Neural progenitor cell (in vitro differentiated cells): Measurements from ENCODE around the gene ZNF610. TPM values are rescaled to one million over a fixed set of nuclear protein-coding genes. Genes with fewer than 3 reads are reported as not detected.

Experiments
- DNase-seq: peaks from one replicate; pipeline ENCODE4 v3.0.0-alpha.2; 2016; ENCODE audit warnings: low spot score
- H2AFZ ChIP-seq: fragments of 200-600 bp; sonication (generic); replicated peaks from 2 replicates; pipeline ENCODE4 v1.6.1; 2016; ENCODE audit warnings: antibody characterized with exemption
- H3F3A ChIP-seq: fragments of 200-600 bp; sonication (generic); 2 replicates; pipeline ENCODE4 v1.6.1; 2016; ENCODE audit warnings: antibody characterized with exemption, low read depth
- H3K27ac ChIP-seq: fragments of 200-600 bp; sonication (generic); 2 replicates; pipeline ENCODE4 v1.5.1; 2016; ENCODE audit warnings: mild to moderate bottlenecking
- H3K27me3 ChIP-seq: fragments of 200-600 bp; sonication (generic); 2 replicates; pipeline ENCODE4 v1.6.1; 2016; ENCODE audit warnings: mild to moderate bottlenecking, moderate library complexity
- H3K36me3 ChIP-seq: fragments of 200-600 bp; sonication (generic); 2 replicates; pipeline ENCODE4 v1.5.1; 2016
- H3K4me1 ChIP-seq: fragments of 200-600 bp; sonication (generic); 2 replicates; pipeline ENCODE4 v1.6.1; 2016; ENCODE audit warnings: mixed run types
- H3K4me2 ChIP-seq: fragments of 200-600 bp; sonication (generic); 2 replicates; pipeline ENCODE4 v1.6.1; 2016
- H3K4me3 ChIP-seq: fragments of 200-600 bp; sonication (generic); 2 replicates; pipeline ENCODE4 v1.5.1; 2016
- H3K79me2 ChIP-seq: fragments of 200-600 bp; sonication (generic); 2 replicates; pipeline ENCODE4 v1.6.1; 2016; ENCODE audit warnings: low read depth
- H3K9ac ChIP-seq: fragments of 200-600 bp; sonication (generic); 2 replicates; pipeline ENCODE4 v1.6.1; 2016
- H3K9me3 ChIP-seq: fragments of 200-600 bp; sonication (generic); 2 replicates; pipeline ENCODE4 v1.5.1; 2016; ENCODE audit warnings: low read depth
- H4K20me1 ChIP-seq: fragments of 200-600 bp; sonication (generic); 2 replicates; pipeline ENCODE4 v1.6.1; 2016; ENCODE audit warnings: low read depth
- H3K27ac Mint-ChIP-seq: 3 replicates; pipeline ENCODE4 v1.8.0; 2021; ENCODE audit warnings: mixed read lengths
- H3K27me3 Mint-ChIP-seq: 2 replicates; pipeline ENCODE4 v1.8.0; 2022; ENCODE audit warnings: low read depth, mild to moderate bottlenecking, inconsistent platforms, moderate library complexity, mixed read lengths; ENCODE audit not compliant: insufficient read depth
- H3K36me3 Mint-ChIP-seq: 3 replicates; pipeline ENCODE4 v1.8.0; 2021; ENCODE audit warnings: mixed read lengths
- H3K4me1 Mint-ChIP-seq: 3 replicates; pipeline ENCODE4 v1.8.0; 2021; ENCODE audit warnings: mixed read lengths
- H3K4me3 Mint-ChIP-seq: 3 replicates; pipeline ENCODE4 v1.8.0; 2021; ENCODE audit warnings: mild to moderate bottlenecking, moderate library complexity, mixed read lengths
- H3K9me3 Mint-ChIP-seq: 3 replicates; pipeline ENCODE4 v1.8.0; 2020; ENCODE audit warnings: mixed read lengths
- EZH2 ChIP-seq: fragments of 200-600 bp; sonication (generic); IDR thresholded peaks from 2 replicates; pipeline ENCODE4 v1.6.1; 2017; ENCODE audit warnings: antibody characterized with exemption, mild to moderate bottlenecking, moderate library complexity
- EZH2phosphoT487 ChIP-seq: fragments of 200-600 bp; sonication (generic); IDR thresholded peaks from 2 replicates; pipeline ENCODE4 v1.6.1; 2017; ENCODE audit warnings: antibody characterized with exemption
- total RNA-seq: library from RNA; depleted of rRNA; stranded (reverse); fragments of >200 nt; gene quantifications from 2 replicates; pipeline ENCODE4 v1.2.3, GENCODE V29; 2015; ENCODE audit warnings: low replicate concordance
- TF ChIP-seq, protein P1 (sequence below): fragments of 200-600 bp; sonication (generic); IDR thresholded peaks from 2 replicates; pipeline ENCODE4 v1.5.1; 2017; ENCODE audit warnings: antibody characterized with exemption, mild to moderate bottlenecking

ZNF610 gene
- total RNA-seq, 1 donor from 2014 or later: 13.0 TPM

GRCh38 chr19:52307275-52307674 is 28.8 kb upstream of the ZNF610 start:
- H3K4me1 Mint-ChIP-seq: no peaks in the 10 kb centered on the region
- TF ChIP-seq EZH2: no peak
- no peak for TF ChIP-seq EZH2phosphoT487
- TF ChIP-seq, protein P1, sequence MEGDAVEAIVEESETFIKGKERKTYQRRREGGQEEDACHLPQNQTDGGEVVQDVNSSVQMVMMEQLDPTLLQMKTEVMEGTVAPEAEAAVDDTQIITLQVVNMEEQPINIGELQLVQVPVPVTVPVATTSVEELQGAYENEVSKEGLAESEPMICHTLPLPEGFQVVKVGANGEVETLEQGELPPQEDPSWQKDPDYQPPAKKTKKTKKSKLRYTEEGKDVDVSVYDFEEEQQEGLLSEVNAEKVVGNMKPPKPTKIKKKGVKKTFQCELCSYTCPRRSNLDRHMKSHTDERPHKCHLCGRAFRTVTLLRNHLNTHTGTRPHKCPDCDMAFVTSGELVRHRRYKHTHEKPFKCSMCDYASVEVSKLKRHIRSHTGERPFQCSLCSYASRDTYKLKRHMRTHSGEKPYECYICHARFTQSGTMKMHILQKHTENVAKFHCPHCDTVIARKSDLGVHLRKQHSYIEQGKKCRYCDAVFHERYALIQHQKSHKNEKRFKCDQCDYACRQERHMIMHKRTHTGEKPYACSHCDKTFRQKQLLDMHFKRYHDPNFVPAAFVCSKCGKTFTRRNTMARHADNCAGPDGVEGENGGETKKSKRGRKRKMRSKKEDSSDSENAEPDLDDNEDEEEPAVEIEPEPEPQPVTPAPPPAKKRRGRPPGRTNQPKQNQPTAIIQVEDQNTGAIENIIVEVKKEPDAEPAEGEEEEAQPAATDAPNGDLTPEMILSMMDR: no peak
- H3K9me3 Mint-ChIP-seq: peaks cover 75% of the 10 kb centered on the region
- Histone ChIP-seq H3K36me3 (peaks cover 61% of the 10 kb centered on the region), H3K4me2 (no peak overlapping the region), H3K4me3 (no peak overlapping the region), H3K27me3 (no peaks in the 10 kb centered on the region), H3K9me3 (peaks cover 24% of the 10 kb centered on the region), H3F3A (peaks cover 4% of the 10 kb centered on the region), H4K20me1 (no peaks in the 10 kb centered on the region), H3K27ac (no peak overlapping the region), H3K4me1 (no peaks in the 10 kb centered on the region), H3K9ac (no peak overlapping the region), H2AFZ (no peak overlapping the region), H3K79me2 (no peaks in the 10 kb centered on the region)
- H3K27me3 Mint-ChIP-seq: peaks cover 2% of the 10 kb centered on the region
- H3K4me3 Mint-ChIP-seq: no peak overlapping the region
- DNase-seq: peak; percentile 16
- H3K27ac Mint-ChIP-seq: no peak overlapping the region
- peaks cover 75% of the 10 kb centered on the region for H3K36me3 Mint-ChIP-seq

GRCh38 chr19:52322429-52322828 is 13.6 kb upstream of the ZNF610 start:
- H3K79me2 ChIP-seq: no peaks in the 10 kb centered on the region
- peaks cover 11% of the 10 kb centered on the region for H3K27me3 ChIP-seq
- no peak overlapping the region for H3K4me3 Mint-ChIP-seq
- peaks cover 77% of the 10 kb centered on the region for H3K9me3 ChIP-seq
- H3K4me2 ChIP-seq: no peak overlapping the region
- no peak overlapping the region for H3K27ac Mint-ChIP-seq
- H3K27ac ChIP-seq: no peak overlapping the region
- no peak overlapping the region for H3K9ac ChIP-seq
- H3K4me1 ChIP-seq: no peaks in the 10 kb centered on the region
- no peak for DNase-seq
- H3K27me3 Mint-ChIP-seq: peaks cover 2% of the 10 kb centered on the region
- H3F3A ChIP-seq: peaks cover 19% of the 10 kb centered on the region
- no peak for TF ChIP-seq EZH2
- peaks cover 73% of the 10 kb centered on the region for H3K36me3 Mint-ChIP-seq
- peaks cover 94% of the 10 kb centered on the region for H3K9me3 Mint-ChIP-seq
- no peak overlapping the region for H2AFZ ChIP-seq
- H4K20me1 ChIP-seq: no peaks in the 10 kb centered on the region
- peak overlapping the region; percentile 0 for H3K4me3 ChIP-seq
- no peaks in the 10 kb centered on the region for H3K4me1 Mint-ChIP-seq
- H3K36me3 ChIP-seq: peaks cover 70% of the 10 kb centered on the region

- H3K9ac ChIP-seq: no peak overlapping the region
- H3K9me3 Mint-ChIP-seq: peaks cover 63% of the 10 kb centered on the region
- no peak overlapping the region for H3K4me3 ChIP-seq
- H3K79me2 ChIP-seq: peaks cover 2% of the 10 kb centered on the region
- peaks cover 13% of the 10 kb centered on the region for H3K9me3 ChIP-seq
- H3K27me3 ChIP-seq: no peaks in the 10 kb centered on the region
- H3K36me3 ChIP-seq: no peaks in the 10 kb centered on the region
- H2AFZ ChIP-seq: no peak overlapping the region
- H4K20me1 ChIP-seq: no peaks in the 10 kb centered on the region
- no peak overlapping the region for H3K4me2 ChIP-seq
- no peaks in the 10 kb centered on the region for H3K27me3 Mint-ChIP-seq
- H3K36me3 Mint-ChIP-seq: peaks cover 5% of the 10 kb centered on the region
- no peaks in the 10 kb centered on the region for H3K4me1 ChIP-seq
- H3K4me1 Mint-ChIP-seq: peaks cover 1% of the 10 kb centered on the region
- no peak overlapping the region for H3K27ac Mint-ChIP-seq
- no peak for TF ChIP-seq EZH2
- TF ChIP-seq, protein P1: no peak
- no peak for TF ChIP-seq EZH2phosphoT487
- no peak for DNase-seq
- H3F3A ChIP-seq: peaks cover 7% of the 10 kb centered on the region
- H3K4me3 Mint-ChIP-seq: no peak overlapping the region
- H3K27ac ChIP-seq: no peak overlapping the region
Observed at GRCh38 chr19:52331757-52332156, 4.3 kb upstream of the ZNF610 start.

DNA sequence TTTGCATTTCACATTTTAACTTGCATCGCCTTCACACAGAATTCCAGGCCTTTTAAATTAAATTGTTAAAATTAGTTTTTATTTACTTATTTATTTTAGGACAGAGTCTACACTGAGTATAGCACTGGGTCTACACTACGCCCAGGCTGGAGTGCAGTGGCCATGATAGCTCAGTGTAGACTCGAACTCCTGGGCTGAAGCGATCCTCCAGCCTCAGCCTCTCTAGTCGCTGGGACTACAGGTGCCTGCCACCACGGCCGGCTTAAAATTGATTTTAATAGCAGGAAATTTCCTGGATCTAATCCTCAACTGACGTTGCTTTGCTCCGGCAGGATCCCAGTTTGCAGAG is 301 bp upstream of the ZNF610 start:
- Histone ChIP-seq H3K36me3 (no peaks in the 10 kb centered on the region), H4K20me1 (no peaks in the 10 kb centered on the region), H3K27me3 (no peaks in the 10 kb centered on the region), H3F3A (peaks cover 7% of the 10 kb centered on the region), H3K79me2 (peaks cover 5% of the 10 kb centered on the region), H3K9me3 (peaks cover 9% of the 10 kb centered on the region), H3K9ac (no peak overlapping the region), H3K4me1 (no peaks in the 10 kb centered on the region), H3K4me3 (peak overlapping the region; percentile 88), H2AFZ (peak overlapping the region; percentile 68), H3K27ac (no peak overlapping the region), H3K4me2 (peak overlapping the region; percentile 87)
- no peaks in the 10 kb centered on the region for H3K27me3 Mint-ChIP-seq
- H3K4me3 Mint-ChIP-seq: peak overlapping the region; percentile 97
- peaks cover 30% of the 10 kb centered on the region for H3K36me3 Mint-ChIP-seq
- no peak for DNase-seq
- H3K4me1 Mint-ChIP-seq: peaks cover 8% of the 10 kb centered on the region
- peaks cover 43% of the 10 kb centered on the region for H3K9me3 Mint-ChIP-seq
- peak overlapping the region; percentile 95 for H3K27ac Mint-ChIP-seq
- no peak for TF ChIP-seq EZH2
- TF ChIP-seq EZH2phosphoT487: no peak
- TF ChIP-seq, protein P1: no peak
